A549 (cell line): ENCODE measurements around the gene COX6B1. TPM values are rescaled to one million over a fixed set of nuclear protein-coding genes. Genes with fewer than 3 reads are reported as not detected.
A peak's percentile ranks its signal among the peaks of the same experiment; 100 is the strongest.

Experiments
- ATAC-seq, 2 experiments: fragments of 200-7000 bp in 1 of 2; fragments of >200 bp in 1 of 2; cut with Nextera tagmentation in 1 of 2; cut with Tn5 transposase in 1 of 2; 3 replicates each; pipeline versions ENCODE4 v1.8.0 to v1.9.1; 2018 to 2020; ENCODE audit warnings: mild to moderate bottlenecking in 1 of 2, moderate library complexity in 1 of 2
- CTCF ChIA-PET: fragments of 300-600 bp; sonication (Branson Sonifier 250); formaldehyde crosslinking; extraction: SDS; loops from one replicate; lab custom pipeline; 2021; ENCODE audit warnings: antibody characterized with exemption, inconsistent platforms; lab: Yijun Ruan, JAX
- POLR2A ChIA-PET: fragments of 350-600 bp; formaldehyde crosslinking; extraction: SDS; loops from one replicate; lab custom pipeline; 2021; ENCODE audit warnings: antibody characterized with exemption, inconsistent platforms; lab: Yijun Ruan, JAX
- DNase-seq, 2 experiments: peaks; one replicate each; pipeline versions ENCODE4 v3.0.0 to v3.0.0-alpha.2; 2011 to 2016; ENCODE audit warnings: low read depth in 1 of 2, low spot score in 1 of 2
- FAIRE-seq: peaks from 2 replicates; lab custom pipeline; 2011; peaks lifted over from hg19 to GRCh38; lab: Jason Lieb, UNC
- H3K27ac ChIP-seq, 2 experiments: fragments of >200 bp; sonication (Bioruptor Twin); formaldehyde crosslinking; 3 replicates each; pipeline ENCODE4 v1.5.1; 2016 to 2017
- H3K4me1 ChIP-seq: fragments of >200 bp; sonication (Bioruptor Twin); formaldehyde crosslinking; 3 replicates; pipeline ENCODE4 v1.6.1; 2016
- H3K4me2 ChIP-seq: fragments of >200 bp; sonication (Bioruptor Twin); formaldehyde crosslinking; 3 replicates; pipeline ENCODE4 v1.6.1; 2016
- H3K4me3 ChIP-seq: fragments of >200 bp; sonication (Bioruptor Twin); formaldehyde crosslinking; 3 replicates; pipeline ENCODE4 v1.5.1; 2016
- H3K9me3 ChIP-seq: fragments of >200 bp; sonication (Bioruptor Twin); formaldehyde crosslinking; 3 replicates; pipeline ENCODE4 v1.6.1; 2016
- REST ChIP-seq: fragments of 200-600 bp; sonication (generic); IDR thresholded peaks from 2 replicates; pipeline ENCODE4 v1.6.1; 2016; ENCODE audit warnings: antibody characterized with exemption, mild to moderate bottlenecking, moderate library complexity
- RFX5 ChIP-seq: fragments of 450-650 bp; IDR thresholded peaks from 2 replicates; pipeline ENCODE4 v1.7.1; 2014; ENCODE audit warnings: antibody characterized with exemption, mild to moderate bottlenecking, moderate library complexity
- ZC3H11A ChIP-seq: fragments of 450-650 bp; IDR thresholded peaks from 2 replicates; pipeline ENCODE4 v1.6.1; 2014; ENCODE audit warnings: antibody characterized with exemption, mild to moderate bottlenecking
- WGBS: methylation state at CpG from one replicate; pipeline ENCODE4 v1.1.6; 2017; ENCODE audit errors: missing lambda C conversion rate; 5-methylcytosine and 5-hydroxymethylcytosine counted together
- polyA plus RNA-seq, 4 experiments: library from polyadenylated mRNA; depleted of rRNA in 3 of 4; stranded (reverse); fragments of >200 nt; fragmentation: RNase III in 1 of 4; extraction: RNeasy Plus Mini Kit Qiagen cat#74134 plus additional on column Dnase treatment in 1 of 4; gene quantifications; 2 replicates in 3 of 4; 3 replicates in 1 of 4; pipeline ENCODE4 v1.2.3, GENCODE V29; 2011 to 2017

COX6B1 gene
- polyA plus RNA-seq, 2 of the 4 experiments (the other 2 are of a cell fraction): 749 to 1,260 TPM

GRCh38 chr19:35703343-35703742, 55.2 kb downstream of the COX6B1 start:
- POLR2A ChIA-PET: interaction anchor here (1.5 to 1.6 kb wide), 2 partner anchors 9 to 45 kb away, joined by 4 to 14 read pairs; partner anchors contain the start of gene LIN37
- Histone ChIP-seq H3K4me1 (no peaks in the 10 kb centered on the region), H3K9me3 (no peaks in the 10 kb centered on the region), H3K27ac (no peak overlapping the region), H3K4me3 (no peak overlapping the region; the same call in 2 of the 3 replicates), H3K4me2 (peak overlapping the region; percentile 88)
- ATAC-seq: peak in 1 of 2 experiments; percentile 3; a peak in 2 of 6 replicates
- no peak for FAIRE-seq
- 60% methylated on average over 9 of the region's 9 CpGs for WGBS
- peak; percentile 50 to 59 for DNase-seq
- no peak for TF ChIP-seq ZC3H11A
- CTCF ChIA-PET: interaction anchor here (0.8 to 13.6 kb wide), 11 partner anchors 10 to 351 kb away, joined by 3 to 161 read pairs (median 5); partner anchors contain the start of genes PSENEN and U2AF1L4

- ATAC-seq (no peak), FAIRE-seq (no peak), DNase-seq (no peak)
- POLR2A ChIA-PET: interaction anchor here (0.7 kb wide), 1 partner anchor 415 kb away, joined by 4 read pairs; no protein-coding TSS in a partner anchor
- CTCF ChIA-PET: interaction anchor here (1.0 to 13.6 kb wide), 7 partner anchors 10 to 228 kb away, joined by 3 to 161 read pairs (median 14); no protein-coding TSS in a partner anchor
- no peak within 1 kb of the TSS for H3K4me3 ChIP-seq
- H3K27ac ChIP-seq: no peak within 1 kb of the TSS
- no peaks in the 10 kb centered on the region for H3K9me3 ChIP-seq
- H3K4me1 ChIP-seq: no peaks in the 10 kb centered on the region
- 88% methylated on average over 24 of the region's 24 CpGs for WGBS
- no peak within 1 kb of the TSS for H3K4me2 ChIP-seq
- TF ChIP-seq REST (peak; percentile 31; the same call in 1 of the 2 replicates), RFX5 (no peak)
Measured at GRCh38 chr19:35704218-35704617, 56.1 kb downstream of the COX6B1 start, which contains the start of gene ZBTB32. ZBTB32 (plus strand) TSS chr19:35704558; CDS start chr19:35714627, 10,069 bp downstream.

Other genes with a start within 250 kb of the COX6B1 start
- gene FFAR2, start 200.1 kb upstream of the COX6B1 start, polyA plus RNA-seq (2011; rRNA removed): 0.24 and 0.30 TPM in 2 replicates
- gene FFAR2, start 200.1 kb upstream of the COX6B1 start, polyA plus RNA-seq (2017; fragmentation: RNase III; extraction: RNeasy Plus Mini Kit Qiagen cat#74134 plus additional on column Dnase treatment): not detected in 3 replicates
- not detected in 2 replicates for gene KRTDAP, start 157.9 kb upstream of the COX6B1 start, polyA plus RNA-seq (2011; rRNA removed)
- not detected in 3 replicates for gene KRTDAP, start 157.9 kb upstream of the COX6B1 start, polyA plus RNA-seq (2017; fragmentation: RNase III; extraction: RNeasy Plus Mini Kit Qiagen cat#74134 plus additional on column Dnase treatment)
- 18.0 and 21.5 TPM in 2 replicates for gene DMKN, start 134.7 kb upstream of the COX6B1 start, polyA plus RNA-seq (2011; rRNA removed)
- 37.0 to 41.6 TPM (median 40.6 TPM) in 3 replicates for gene DMKN, start 134.7 kb upstream of the COX6B1 start, polyA plus RNA-seq (2017; fragmentation: RNase III; extraction: RNeasy Plus Mini Kit Qiagen cat#74134 plus additional on column Dnase treatment)
- 0.28 TPM in 2 replicates for gene SBSN, start 120.0 kb upstream of the COX6B1 start, polyA plus RNA-seq (2011; rRNA removed)
- 0.67 to 1.1 TPM (median 0.89 TPM) in 3 replicates for gene SBSN, start 120.0 kb upstream of the COX6B1 start, polyA plus RNA-seq (2017; fragmentation: RNase III; extraction: RNeasy Plus Mini Kit Qiagen cat#74134 plus additional on column Dnase treatment)
- not detected in 2 replicates for gene GAPDHS, start 114.9 kb upstream of the COX6B1 start, polyA plus RNA-seq (2011; rRNA removed)
- gene GAPDHS, start 114.9 kb upstream of the COX6B1 start, polyA plus RNA-seq (2017; fragmentation: RNase III; extraction: RNeasy Plus Mini Kit Qiagen cat#74134 plus additional on column Dnase treatment): not detected in 3 replicates
- gene TMEM147, start 102.7 kb upstream of the COX6B1 start, polyA plus RNA-seq (2011; rRNA removed): 335 and 446 TPM in 2 replicates
- gene TMEM147, start 102.7 kb upstream of the COX6B1 start, polyA plus RNA-seq (2017; fragmentation: RNase III; extraction: RNeasy Plus Mini Kit Qiagen cat#74134 plus additional on column Dnase treatment): 257 to 282 TPM (median 257 TPM) in 3 replicates
- not detected in 2 replicates for gene ATP4A, start 84.7 kb upstream of the COX6B1 start, polyA plus RNA-seq (2011; rRNA removed)
- gene ATP4A, start 84.7 kb upstream of the COX6B1 start, polyA plus RNA-seq (2017; fragmentation: RNase III; extraction: RNeasy Plus Mini Kit Qiagen cat#74134 plus additional on column Dnase treatment): 0.05 TPM in 1 of 3 replicates, not detected in the others
- gene PMIS2, start 62.1 kb upstream of the COX6B1 start, polyA plus RNA-seq (2011; rRNA removed): not detected in 2 replicates
- not detected in 3 replicates for gene PMIS2, start 62.1 kb upstream of the COX6B1 start, polyA plus RNA-seq (2017; fragmentation: RNase III; extraction: RNeasy Plus Mini Kit Qiagen cat#74134 plus additional on column Dnase treatment)
- gene HAUS5, start 35.6 kb upstream of the COX6B1 start, polyA plus RNA-seq (2011; rRNA removed): 7.2 and 7.3 TPM in 2 replicates
- 16.0 to 17.6 TPM (median 16.1 TPM) in 3 replicates for gene HAUS5, start 35.6 kb upstream of the COX6B1 start, polyA plus RNA-seq (2017; fragmentation: RNase III; extraction: RNeasy Plus Mini Kit Qiagen cat#74134 plus additional on column Dnase treatment)
- gene RBM42, start 19.3 kb upstream of the COX6B1 start, polyA plus RNA-seq (2011; rRNA removed): 62.1 and 80.4 TPM in 2 replicates
- gene RBM42, start 19.3 kb upstream of the COX6B1 start, polyA plus RNA-seq (2017; fragmentation: RNase III; extraction: RNeasy Plus Mini Kit Qiagen cat#74134 plus additional on column Dnase treatment): 124 to 131 TPM (median 128 TPM) in 3 replicates
- gene ETV2, start 6.6 kb upstream of the COX6B1 start, polyA plus RNA-seq (2011; rRNA removed): 0.15 and 0.36 TPM in 2 replicates
- 1.1 to 1.3 TPM (median 1.1 TPM) in 3 replicates for gene ETV2, start 6.6 kb upstream of the COX6B1 start, polyA plus RNA-seq (2017; fragmentation: RNase III; extraction: RNeasy Plus Mini Kit Qiagen cat#74134 plus additional on column Dnase treatment)
- gene UPK1A, start 18.2 kb downstream of the COX6B1 start, polyA plus RNA-seq (2011; rRNA removed): 0.78 and 1.4 TPM in 2 replicates
- gene UPK1A, start 18.2 kb downstream of the COX6B1 start, polyA plus RNA-seq (2017; fragmentation: RNase III; extraction: RNeasy Plus Mini Kit Qiagen cat#74134 plus additional on column Dnase treatment): 0.37 to 0.44 TPM (median 0.39 TPM) in 3 replicates
- not detected in 2 replicates for gene ZBTB32, start 56.2 kb downstream of the COX6B1 start, polyA plus RNA-seq (2011; rRNA removed)
- not detected in 3 replicates for gene ZBTB32, start 56.2 kb downstream of the COX6B1 start, polyA plus RNA-seq (2017; fragmentation: RNase III; extraction: RNeasy Plus Mini Kit Qiagen cat#74134 plus additional on column Dnase treatment)
- 17.8 and 25.1 TPM in 2 replicates for gene KMT2B, start 69.7 kb downstream of the COX6B1 start, polyA plus RNA-seq (2011; rRNA removed)
- gene KMT2B, start 69.7 kb downstream of the COX6B1 start, polyA plus RNA-seq (2017; fragmentation: RNase III; extraction: RNeasy Plus Mini Kit Qiagen cat#74134 plus additional on column Dnase treatment): 39.4 to 40.8 TPM (median 39.9 TPM) in 3 replicates
- gene IGFLR1, start 94.1 kb downstream of the COX6B1 start, polyA plus RNA-seq (2011; rRNA removed): 5.7 and 6.4 TPM in 2 replicates
- 13.4 to 15.9 TPM (median 14.4 TPM) in 3 replicates for gene IGFLR1, start 94.1 kb downstream of the COX6B1 start, polyA plus RNA-seq (2017; fragmentation: RNase III; extraction: RNeasy Plus Mini Kit Qiagen cat#74134 plus additional on column Dnase treatment)
- gene U2AF1L4, start 97.1 kb downstream of the COX6B1 start, polyA plus RNA-seq (2011; rRNA removed): 29.6 and 41.1 TPM in 2 replicates
- 39.0 to 45.6 TPM (median 42.8 TPM) in 3 replicates for gene U2AF1L4, start 97.1 kb downstream of the COX6B1 start, polyA plus RNA-seq (2017; fragmentation: RNase III; extraction: RNeasy Plus Mini Kit Qiagen cat#74134 plus additional on column Dnase treatment)
- gene PSENEN, start 97.3 kb downstream of the COX6B1 start, polyA plus RNA-seq (2011; rRNA removed): 111 and 133 TPM in 2 replicates
- 191 to 203 TPM (median 197 TPM) in 3 replicates for gene PSENEN, start 97.3 kb downstream of the COX6B1 start, polyA plus RNA-seq (2017; fragmentation: RNase III; extraction: RNeasy Plus Mini Kit Qiagen cat#74134 plus additional on column Dnase treatment)
- 8.1 and 11.5 TPM in 2 replicates for gene LIN37, start 100.3 kb downstream of the COX6B1 start, polyA plus RNA-seq (2011; rRNA removed)
- 20.4 to 23.1 TPM (median 22.0 TPM) in 3 replicates for gene LIN37, start 100.3 kb downstream of the COX6B1 start, polyA plus RNA-seq (2017; fragmentation: RNase III; extraction: RNeasy Plus Mini Kit Qiagen cat#74134 plus additional on column Dnase treatment)
- 0.12 and 0.16 TPM in 2 replicates for gene HSPB6, start 108.7 kb downstream of the COX6B1 start, polyA plus RNA-seq (2011; rRNA removed)
- gene HSPB6, start 108.7 kb downstream of the COX6B1 start, polyA plus RNA-seq (2017; fragmentation: RNase III; extraction: RNeasy Plus Mini Kit Qiagen cat#74134 plus additional on column Dnase treatment): 0.11 to 0.28 TPM (median 0.26 TPM) in 3 replicates
- gene PROSER3, start 109.9 kb downstream of the COX6B1 start, polyA plus RNA-seq (2011; rRNA removed): 19.5 and 30.8 TPM in 2 replicates
- 24.4 to 27.6 TPM (median 25.3 TPM) in 3 replicates for gene PROSER3, start 109.9 kb downstream of the COX6B1 start, polyA plus RNA-seq (2017; fragmentation: RNase III; extraction: RNeasy Plus Mini Kit Qiagen cat#74134 plus additional on column Dnase treatment)
- 0.84 and 2.1 TPM in 2 replicates for gene ARHGAP33, start 127.2 kb downstream of the COX6B1 start, polyA plus RNA-seq (2011; rRNA removed)
- 4.6 to 7.7 TPM (median 6.1 TPM) in 3 replicates for gene ARHGAP33, start 127.2 kb downstream of the COX6B1 start, polyA plus RNA-seq (2017; fragmentation: RNase III; extraction: RNeasy Plus Mini Kit Qiagen cat#74134 plus additional on column Dnase treatment)
- gene PRODH2, start 164.5 kb downstream of the COX6B1 start, polyA plus RNA-seq (2011; rRNA removed): 0.86 and 0.92 TPM in 2 replicates
- gene PRODH2, start 164.5 kb downstream of the COX6B1 start, polyA plus RNA-seq (2017; fragmentation: RNase III; extraction: RNeasy Plus Mini Kit Qiagen cat#74134 plus additional on column Dnase treatment): 0.55 to 1.0 TPM (median 0.73 TPM) in 3 replicates
- 0.27 and 0.30 TPM in 2 replicates for gene NPHS1, start 204.2 kb downstream of the COX6B1 start, polyA plus RNA-seq (2011; rRNA removed)
- 0.16 to 0.27 TPM (median 0.21 TPM) in 3 replicates for gene NPHS1, start 204.2 kb downstream of the COX6B1 start, polyA plus RNA-seq (2017; fragmentation: RNase III; extraction: RNeasy Plus Mini Kit Qiagen cat#74134 plus additional on column Dnase treatment)
- gene KIRREL2, start 208.6 kb downstream of the COX6B1 start, polyA plus RNA-seq (2011; rRNA removed): 0.26 and 0.34 TPM in 2 replicates
- 0.21 to 0.75 TPM (median 0.54 TPM) in 3 replicates for gene KIRREL2, start 208.6 kb downstream of the COX6B1 start, polyA plus RNA-seq (2017; fragmentation: RNase III; extraction: RNeasy Plus Mini Kit Qiagen cat#74134 plus additional on column Dnase treatment)
- gene APLP1, start 220.3 kb downstream of the COX6B1 start, polyA plus RNA-seq (2011; rRNA removed): 55.3 and 60.4 TPM in 2 replicates
- gene APLP1, start 220.3 kb downstream of the COX6B1 start, polyA plus RNA-seq (2017; fragmentation: RNase III; extraction: RNeasy Plus Mini Kit Qiagen cat#74134 plus additional on column Dnase treatment): 52.1 to 54.8 TPM (median 54.7 TPM) in 3 replicates